Stimulated activated CD4-positive, alpha-beta T cell treated with anti-CD3 and anti-CD28 coated beads, Interleukin-1b, Interleukin-23, amount 100 ng/mL, for 4 hours (primary cell): ENCODE measurements around the gene TNS1.
"Not testable (repeated sequence)": the region's sequence is repeated elsewhere in the genome, so short reads cannot be mapped to it uniquely, and the experiment has no call there.

Experiments
- DNase-seq, 2 donors: peaks; one replicate each; pipeline ENCODE4 v3.0.0-alpha.2; 2020; ENCODE audit warnings: low read depth in 2 of 2

The TNS1 gene

GRCh38 chr2:218029366-218030360 lies 26.9 kb upstream of the TNS1 start:
- no peak for DNase-seq

DNA sequence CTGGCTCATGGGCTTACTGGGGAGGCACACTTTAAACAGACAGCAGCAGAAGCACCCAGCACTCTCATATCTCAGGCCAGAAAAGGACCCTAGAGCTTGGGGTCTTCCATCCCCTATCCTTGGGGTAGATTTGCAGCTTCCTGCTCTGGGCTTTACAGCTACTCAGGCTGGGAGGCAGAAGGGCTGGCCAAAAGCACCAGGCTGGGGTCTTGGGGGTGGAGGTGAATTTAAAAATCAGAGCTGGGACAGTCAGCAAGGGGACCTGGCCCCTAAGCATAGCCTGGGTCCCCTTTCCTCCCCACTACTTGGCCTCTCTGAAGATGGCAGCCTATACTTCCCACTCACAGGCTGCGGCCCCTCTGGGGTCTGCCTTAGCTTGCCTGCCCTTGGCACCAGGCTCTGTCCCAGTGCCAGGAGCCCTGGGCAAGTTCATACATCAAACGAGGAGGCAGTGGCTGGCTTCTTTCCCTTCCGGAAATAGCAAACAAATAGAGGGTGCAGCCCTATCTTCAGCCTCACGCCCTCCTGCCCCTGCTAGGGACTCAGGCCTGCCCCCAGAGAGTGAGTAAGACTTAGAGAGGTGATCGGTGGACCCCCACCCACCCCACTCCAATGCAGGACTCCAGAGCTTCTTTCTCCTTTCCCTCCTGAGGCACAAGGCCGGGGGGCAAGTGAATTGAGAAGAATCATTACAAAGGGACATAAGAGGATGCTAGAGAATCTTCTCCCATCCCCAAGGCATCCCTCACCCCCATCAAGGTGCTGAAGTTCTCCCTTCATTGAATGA lies 26.0 kb upstream of the TNS1 start:
- DNase-seq, result no peak

DNA sequence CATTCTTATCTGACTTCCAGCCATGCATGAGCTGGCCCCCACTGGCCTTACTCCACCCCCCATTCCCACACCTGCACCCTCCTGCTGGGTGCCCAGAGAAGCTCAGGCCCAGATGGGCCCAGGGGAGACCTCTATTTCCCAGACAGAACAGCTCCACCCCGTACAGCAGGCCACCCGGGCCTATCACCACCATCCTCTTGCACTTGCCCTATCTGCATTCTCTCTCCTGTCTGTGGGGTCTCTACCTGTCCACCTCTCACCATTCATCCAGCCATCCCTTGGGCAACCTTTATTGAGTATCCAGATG lies 25.3 kb upstream of the TNS1 start:
- no peak for DNase-seq

- DNase-seq, result no peak
Observed at GRCh38 chr2:218027426-218028188, 24.8 kb upstream of the TNS1 start.

DNA sequence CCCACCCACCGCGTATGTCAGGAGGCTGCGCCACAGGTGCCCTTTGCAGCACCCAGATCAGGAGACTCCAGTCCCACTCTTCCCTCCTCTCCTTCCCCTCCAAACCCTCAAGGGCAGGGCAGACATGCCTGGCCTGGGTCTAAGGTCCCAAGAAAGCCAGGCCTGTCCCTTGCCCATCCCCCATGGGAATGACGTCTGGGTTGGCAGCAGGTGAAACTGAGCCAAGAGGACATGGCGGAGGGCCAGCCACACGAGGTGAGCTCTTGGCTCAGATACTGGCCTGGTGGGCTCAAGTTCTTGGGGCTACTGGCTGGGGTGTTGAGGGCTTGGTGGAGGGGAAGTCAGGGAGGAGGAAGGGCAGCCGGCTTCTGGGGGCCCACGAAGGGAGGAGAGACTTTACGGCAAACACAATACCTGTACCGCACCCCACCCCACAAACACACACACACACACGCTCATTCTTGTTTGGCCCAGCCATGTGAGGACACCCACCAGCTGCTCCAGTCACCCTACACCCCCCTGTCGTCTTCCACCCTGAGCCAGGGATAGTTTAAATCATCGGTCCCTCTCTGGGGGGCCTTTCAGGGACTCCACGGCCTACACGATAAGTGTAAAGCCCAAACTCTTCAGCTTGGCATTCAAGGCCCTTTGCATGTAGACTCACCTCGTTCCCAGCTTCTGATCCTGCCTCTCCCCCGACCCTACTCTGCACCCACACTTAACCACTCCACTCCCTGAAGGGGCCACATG lies 24.1 kb upstream of the TNS1 start:
- no peak for DNase-seq

GRCh38 chr2:218026244-218026643 lies 23.4 kb upstream of the TNS1 start:
- no peak for DNase-seq

- DNase-seq, result no peak
Observed at GRCh38 chr2:218024871-218025270, 22.1 kb upstream of the TNS1 start.

- no peak for DNase-seq
Observed at GRCh38 chr2:218024336-218024735, 21.5 kb upstream of the TNS1 start.

DNA sequence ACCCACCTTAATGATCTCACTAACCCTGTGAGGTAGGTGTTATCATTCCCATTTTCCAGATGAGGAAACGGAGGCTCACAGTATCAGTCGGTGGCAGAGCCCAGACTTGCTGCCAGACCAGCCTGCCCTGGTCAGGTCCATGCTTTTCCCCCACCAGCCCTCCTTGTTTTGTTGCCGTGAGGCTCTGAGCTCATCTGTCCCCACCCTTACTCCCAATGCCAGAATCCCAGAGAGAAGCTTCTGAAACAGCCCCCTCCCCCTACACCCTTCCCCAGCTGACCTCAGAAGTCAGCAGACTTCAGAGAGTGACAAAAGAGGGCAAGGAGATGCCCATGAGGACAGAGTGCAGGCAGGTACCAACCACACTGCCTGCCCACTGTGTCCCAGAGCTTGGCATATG lies 20.8 kb upstream of the TNS1 start:
- no peak for DNase-seq

GRCh38 chr2:218022851-218023530 lies 20.2 kb upstream of the TNS1 start:
- DNase-seq, result no peak

DNA sequence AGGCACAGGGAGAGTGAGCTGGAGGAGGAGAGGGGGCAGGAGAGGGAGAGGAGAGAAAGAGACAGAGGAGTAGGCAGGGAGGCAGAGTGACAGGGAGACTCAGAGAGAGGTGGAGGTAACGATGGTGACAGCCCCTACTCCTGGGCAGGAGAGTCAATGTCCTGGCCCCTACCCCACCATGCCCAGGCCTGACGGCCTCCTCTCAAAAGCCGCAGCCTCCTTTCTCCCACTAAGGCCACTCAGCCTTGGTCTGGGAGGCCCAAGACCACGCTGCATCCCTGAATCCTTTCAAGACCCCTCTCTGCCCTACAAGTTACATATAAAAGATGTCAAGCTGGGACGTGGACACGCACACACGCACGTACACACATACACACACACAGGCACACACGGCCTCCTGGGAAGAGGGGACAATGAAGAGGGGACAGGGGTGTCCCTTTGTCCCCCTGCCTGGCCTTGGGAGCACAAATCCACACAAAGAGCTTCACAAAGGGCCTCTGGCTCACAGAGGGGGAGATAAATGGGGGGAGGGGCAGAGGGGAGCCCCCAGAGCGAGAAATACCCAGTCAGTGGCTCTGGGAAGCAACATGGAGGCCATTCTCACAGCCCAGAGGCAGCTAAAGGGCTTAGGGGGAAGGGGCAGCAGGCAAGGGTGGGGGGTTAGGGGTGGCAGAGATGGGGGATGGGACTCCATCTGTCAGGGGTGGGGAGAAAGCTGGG lies 19.5 kb upstream of the TNS1 start:
- DNase-seq, result no peak

DNA sequence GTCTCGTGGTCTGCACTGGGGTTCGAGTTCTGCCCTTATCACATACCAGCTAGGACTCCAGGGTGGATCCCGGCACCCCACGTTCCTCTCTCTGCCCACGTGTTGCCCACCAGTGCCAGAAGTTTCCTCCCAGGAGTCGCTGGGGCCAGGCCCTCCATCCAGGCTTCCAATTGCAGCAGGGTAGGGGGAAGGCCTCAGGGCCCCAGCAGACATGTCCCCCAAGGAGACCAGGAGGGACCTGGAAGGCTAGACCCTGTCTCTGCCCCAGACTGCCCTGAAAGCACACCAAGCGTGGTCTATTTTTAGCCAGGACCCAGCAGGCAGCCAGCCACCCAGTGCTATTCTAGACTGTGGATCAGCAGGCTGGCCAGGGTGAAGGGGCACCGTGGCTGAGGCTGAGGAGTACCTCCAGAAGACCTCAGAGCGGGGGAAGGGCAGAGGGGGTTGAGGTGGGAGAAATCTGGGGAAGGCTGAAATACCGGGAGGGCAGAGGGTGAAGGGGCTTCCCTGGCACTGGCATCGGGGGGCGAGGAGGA lies 18.8 kb upstream of the TNS1 start:
- DNase-seq, result no peak

DNA sequence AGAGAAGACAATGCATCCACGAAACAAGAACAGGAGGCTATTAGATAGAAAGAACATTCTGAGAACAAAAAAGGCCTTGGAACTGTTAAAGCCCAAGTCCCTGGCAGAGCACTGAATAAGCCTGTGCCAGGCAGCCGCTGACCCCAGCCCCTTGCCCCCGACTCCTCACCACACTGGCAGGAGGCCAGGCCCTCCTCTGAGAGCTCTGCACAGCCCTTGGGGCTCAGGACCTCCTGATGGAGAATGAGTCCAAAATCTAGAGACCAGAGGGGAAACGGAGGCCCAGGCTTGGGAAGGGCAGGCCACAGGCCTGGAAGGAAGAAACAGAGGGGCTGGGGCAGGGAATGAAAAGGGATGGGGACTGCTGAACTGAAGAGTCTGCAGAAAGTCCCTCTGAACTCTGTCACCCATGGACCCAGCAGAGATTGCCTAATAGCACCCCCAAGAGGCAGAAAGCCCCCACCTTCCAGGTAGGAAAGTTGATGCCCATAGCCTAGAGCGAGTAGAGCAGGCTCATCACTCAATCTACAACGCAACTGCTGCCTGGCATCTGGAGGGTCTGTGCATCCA lies 18.3 kb upstream of the TNS1 start:
- no peak for DNase-seq

- DNase-seq, result no peak
Observed at GRCh38 chr2:218020281-218020680, 17.5 kb upstream of the TNS1 start.

DNA sequence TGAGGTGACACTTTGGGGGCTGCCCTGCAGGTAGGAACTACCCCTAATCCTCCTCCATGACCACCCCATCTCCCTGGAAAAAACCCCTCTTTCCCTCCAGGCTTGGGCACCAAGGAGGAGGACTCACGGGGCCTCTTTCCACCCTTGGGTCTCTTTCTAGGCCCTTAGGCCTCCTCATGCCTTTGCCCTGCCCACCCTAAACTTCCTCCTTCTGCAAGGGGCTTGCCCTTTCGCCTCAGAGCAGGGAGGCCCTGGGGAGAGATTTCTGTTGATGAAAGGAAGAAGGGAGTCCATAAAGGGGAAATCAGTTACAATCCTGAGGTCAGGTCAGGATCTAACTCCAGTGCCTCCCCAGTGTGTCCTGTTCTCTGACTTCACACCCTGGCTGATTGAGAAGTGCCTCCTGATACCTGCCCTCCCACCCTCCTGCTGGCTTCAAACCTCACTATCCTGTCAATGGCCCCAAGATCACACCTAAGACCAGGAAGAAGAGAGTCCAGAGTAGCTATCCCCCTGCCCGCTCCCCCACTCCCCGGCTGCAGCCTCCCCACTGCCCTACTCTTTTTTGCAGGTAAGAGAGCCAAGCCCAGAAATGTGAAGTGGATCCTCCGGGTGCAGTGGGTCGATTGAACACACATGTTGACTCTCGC lies 16.7 kb upstream of the TNS1 start:
- no peak for DNase-seq

DNA sequence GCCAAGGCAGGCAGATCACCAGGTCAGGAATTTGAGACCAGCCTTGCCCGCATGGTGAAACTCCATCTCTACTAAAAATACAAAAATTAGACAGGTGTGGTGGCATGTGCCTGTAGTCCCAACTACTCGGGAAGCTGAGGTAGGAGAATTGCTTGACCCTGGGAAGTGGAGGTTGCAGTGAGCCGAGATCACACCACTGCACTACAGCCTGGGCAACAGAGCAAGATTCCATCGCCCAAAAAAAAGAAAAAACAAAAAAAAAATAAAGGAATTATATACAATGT lies 16.0 kb upstream of the TNS1 start:
- DNase-seq, result not testable (repeated sequence)

DNA sequence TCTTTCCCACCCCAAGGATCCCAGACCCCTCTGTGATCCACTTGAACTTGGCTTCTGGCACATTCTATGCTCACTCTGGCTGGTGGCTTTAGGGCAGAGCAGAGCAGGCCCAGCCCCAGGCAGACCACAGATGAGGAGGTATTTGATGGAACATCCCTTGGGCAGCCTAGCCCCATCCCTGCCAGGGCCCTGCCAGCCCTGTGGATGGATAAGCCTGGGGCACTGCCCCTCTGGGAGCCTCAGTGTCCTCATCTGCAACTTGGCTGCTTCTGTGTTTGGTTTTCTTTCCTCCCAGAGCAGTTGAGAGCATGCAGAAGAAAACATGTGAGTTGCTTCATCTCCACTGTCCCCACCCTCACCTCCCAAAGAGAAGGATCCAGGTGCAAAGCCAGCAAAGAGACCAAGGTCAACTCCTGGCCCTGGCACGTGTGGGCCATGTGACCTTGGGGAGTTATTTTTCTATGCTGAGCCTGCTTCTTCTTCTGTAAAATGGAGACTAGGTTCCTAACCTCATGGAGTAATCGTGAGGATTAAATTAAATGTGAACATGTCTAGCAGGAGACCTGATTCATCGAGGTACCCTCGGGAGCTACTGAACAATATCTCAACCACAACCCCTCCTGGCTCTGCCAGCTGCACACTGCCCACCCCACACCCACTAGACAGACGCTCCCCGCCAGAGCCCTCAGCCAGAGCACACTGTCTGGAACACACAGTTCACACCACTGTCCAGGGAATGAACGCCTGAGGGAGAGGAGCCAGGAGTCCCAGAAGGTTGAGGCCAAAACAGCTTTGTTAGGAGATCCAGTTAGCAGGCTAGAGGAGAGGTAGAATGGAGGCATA lies 14.6 kb upstream of the TNS1 start:
- DNase-seq, result no peak

DNA sequence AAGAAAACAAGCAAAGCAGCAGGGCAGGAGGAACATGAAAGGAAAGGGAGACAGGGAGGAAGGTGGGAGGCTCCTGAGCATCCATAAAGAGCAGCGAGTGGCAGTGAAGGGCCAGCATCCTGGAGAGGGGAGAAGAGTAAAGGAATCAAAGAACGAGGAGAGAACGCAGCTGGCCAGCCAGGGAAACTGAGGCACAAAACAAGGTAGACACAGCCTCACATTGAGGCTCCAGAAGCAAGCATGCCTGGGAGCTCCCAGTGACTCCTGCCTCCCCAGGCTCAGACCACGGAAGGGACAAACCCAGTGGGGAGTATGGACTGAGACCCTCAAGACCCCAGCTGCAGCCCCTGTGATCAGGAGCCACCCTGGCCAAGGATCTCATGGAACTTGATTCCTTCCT lies 14.0 kb upstream of the TNS1 start:
- no peak for DNase-seq
